GM18507 (cell line): ENCODE measurements around the gene CAMK2B.
A peak's percentile ranks its signal among the peaks of the same experiment; 100 is the strongest.

Source experiments
- DNase-seq: peaks from one replicate; pipeline ENCODE4 v3.0.0; 2011; ENCODE audit warnings: low read depth; ENCODE audit not compliant: insufficient read length; ENCODE audit errors: extremely low spot score
- FAIRE-seq: peaks from 2 replicates; lab custom pipeline; 2011; peaks lifted over from hg19 to GRCh38; lab: Jason Lieb, UNC

The CAMK2B gene

GRCh38 chr7:44313016-44313415, 12.4 kb downstream of the CAMK2B start:
- DNase-seq = no peak
- no peak for FAIRE-seq

GRCh38 chr7:44311561-44312495, 13.6 kb downstream of the CAMK2B start:
- FAIRE-seq (no peak), DNase-seq (no peak)

- no peak for FAIRE-seq
- DNase-seq = no peak
These were observed 15.1 kb downstream of the CAMK2B start for GRCh38 chr7:44310221-44310848.

GRCh38 chr7:44309271-44310091, 15.9 kb downstream of the CAMK2B start:
- no peak for DNase-seq
- no peak for FAIRE-seq

DNA sequence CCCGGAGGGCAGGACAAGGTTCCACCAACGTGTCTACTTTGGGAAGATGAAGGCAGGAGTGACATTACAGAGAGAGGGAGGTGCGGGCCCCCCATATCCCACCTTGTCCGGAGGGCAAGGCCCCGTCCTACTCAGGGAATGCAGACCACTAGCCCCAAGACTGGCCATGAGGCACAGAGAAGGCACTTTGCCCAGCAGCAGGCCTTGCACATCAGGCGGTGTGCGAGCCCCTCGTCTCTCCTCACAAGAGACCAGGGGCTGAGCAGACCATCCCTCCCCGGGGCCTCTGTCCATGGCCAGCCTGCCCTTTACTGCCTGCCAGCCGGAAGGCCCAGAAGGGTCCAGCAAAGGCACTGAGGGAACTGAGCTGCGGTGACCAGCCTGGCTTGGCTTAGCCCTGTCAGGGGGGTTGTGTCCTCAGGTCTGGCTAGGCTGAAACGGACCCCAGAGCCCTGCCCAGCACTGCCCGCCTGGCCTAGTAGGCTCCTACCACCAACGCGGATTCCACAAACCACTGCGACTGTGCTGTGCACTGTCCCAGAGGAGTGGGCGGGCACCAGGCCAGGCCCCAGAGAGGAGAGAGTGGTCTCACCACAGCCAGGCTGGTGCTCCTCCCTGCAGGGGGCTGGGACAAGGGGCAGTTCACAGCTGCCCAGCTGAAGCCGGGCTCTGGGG, 16.7 kb downstream of the CAMK2B start:
- DNase-seq = no peak
- no peak for FAIRE-seq

DNA sequence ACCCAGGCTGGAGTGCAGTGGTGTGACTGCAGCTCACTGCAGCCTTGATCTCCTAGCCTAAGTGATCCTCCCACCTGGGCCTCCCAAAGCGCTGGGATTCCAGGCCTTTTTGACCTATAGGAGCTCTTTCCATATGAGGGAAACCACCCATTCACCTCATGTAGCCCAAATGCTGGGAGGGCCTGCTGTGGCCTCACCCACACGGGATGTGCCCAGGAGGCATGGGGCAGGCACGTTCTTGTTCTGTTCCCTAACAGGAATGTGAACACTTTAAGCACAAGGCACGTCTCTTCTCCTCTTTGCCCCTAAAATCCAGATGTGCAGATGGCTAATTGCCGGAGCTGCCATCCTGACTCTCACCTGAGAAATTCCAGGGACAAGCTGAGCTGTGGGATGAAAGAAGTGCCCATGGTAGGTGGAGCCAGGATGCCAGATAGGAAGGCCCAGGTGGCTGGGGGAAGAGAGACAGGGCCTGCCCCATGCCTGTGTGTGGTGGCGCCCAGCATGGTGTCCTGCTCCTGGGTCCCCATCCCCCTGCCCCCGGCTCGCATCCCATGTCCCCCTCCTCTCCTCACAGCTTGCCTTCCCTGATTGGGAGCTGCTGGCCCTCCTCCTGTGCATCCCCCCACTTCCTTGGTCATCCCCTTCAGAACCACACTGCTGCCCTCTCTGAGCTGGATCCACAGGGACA, 17.3 kb downstream of the CAMK2B start:
- DNase-seq (no peak), FAIRE-seq (no peak)

- FAIRE-seq (no peak), DNase-seq (no peak)
These were observed 18.0 kb downstream of the CAMK2B start for GRCh38 chr7:44307301-44307900.

DNA sequence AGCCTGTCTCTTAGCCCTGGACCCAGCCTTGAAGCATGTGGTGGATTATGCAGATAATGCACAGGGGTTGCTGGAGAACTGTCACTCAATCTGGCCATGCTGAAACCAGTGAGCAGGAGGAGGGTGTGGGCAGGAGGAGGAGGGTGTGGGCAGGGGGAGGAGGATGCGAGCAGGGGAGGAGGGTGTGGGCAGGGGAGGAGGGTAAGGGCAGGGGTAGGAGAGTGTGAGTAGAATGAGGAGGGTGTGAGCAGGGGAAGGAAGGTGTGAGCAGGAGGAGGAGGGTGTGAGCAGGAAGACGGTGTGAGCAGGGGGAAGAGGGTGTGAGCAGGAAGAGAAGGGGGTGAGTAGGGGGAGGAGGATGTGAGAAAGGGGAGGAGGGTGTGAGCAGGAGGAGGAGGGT, 18.8 kb downstream of the CAMK2B start:
- DNase-seq (no peak), FAIRE-seq (no peak)

- no peak for DNase-seq
- peak; percentile 46 for FAIRE-seq
These were observed 19.6 kb downstream of the CAMK2B start for GRCh38 chr7:44305564-44306507.

- FAIRE-seq (no peak), DNase-seq (no peak)
These were observed 30.9 kb downstream of the CAMK2B start for GRCh38 chr7:44294325-44295069.

GRCh38 chr7:44293561-44294324, 31.7 kb downstream of the CAMK2B start:
- FAIRE-seq = no peak
- DNase-seq = no peak

DNA sequence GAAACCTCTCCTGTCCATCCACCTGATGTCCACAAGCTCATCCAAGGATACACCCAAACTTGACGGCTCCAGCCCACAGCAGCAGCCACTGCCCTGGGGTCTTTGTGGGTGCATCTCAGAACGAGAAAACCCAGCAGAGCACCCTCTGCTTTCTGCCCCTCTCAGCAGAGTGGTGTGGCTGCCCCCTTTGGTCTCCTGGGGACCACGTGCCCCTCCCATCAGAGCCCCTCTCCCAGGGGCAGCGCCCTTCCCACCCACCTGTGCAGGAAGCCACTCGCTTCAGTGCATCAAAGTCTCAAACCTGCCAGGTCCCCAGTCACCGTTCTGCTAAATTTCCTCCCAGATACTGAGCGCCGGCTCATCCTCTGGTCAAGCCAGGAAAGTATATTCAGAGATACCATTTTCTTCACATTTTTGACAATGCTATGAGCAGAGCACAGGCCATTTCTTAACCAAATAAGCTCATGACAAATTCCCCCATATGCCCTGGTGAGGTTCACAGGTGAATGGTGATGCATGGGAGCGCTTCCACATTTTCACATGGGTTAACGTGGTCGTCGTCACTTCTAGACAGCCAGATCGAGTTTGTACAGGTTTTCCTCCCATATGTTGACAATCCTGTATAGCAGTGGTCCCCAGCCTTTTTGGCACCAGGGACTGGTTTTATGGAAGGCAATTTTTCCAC, 32.4 kb downstream of the CAMK2B start:
- FAIRE-seq = no peak
- no peak for DNase-seq

DNA sequence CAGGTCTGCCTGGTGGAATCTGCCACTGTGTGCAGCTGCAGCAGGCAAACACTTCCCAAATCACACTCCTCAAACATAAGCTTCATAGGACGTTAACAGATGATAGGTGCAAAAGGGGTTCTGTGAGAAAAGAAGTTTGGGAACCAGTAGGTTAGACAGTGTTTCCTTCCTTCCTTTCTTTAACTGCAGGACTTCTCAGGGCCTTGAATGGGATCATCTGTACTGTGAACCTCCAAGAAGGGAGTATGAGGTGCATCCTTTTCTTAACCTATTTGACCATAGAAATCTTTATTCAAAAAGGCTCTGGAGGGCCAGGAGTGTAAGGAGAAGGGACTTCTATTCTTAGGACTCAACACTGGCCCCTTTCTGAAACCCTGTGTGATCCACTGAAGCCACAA, 33.0 kb downstream of the CAMK2B start:
- no peak for FAIRE-seq
- DNase-seq = no peak

GRCh38 chr7:44291733-44292419, 33.5 kb downstream of the CAMK2B start:
- DNase-seq (no peak), FAIRE-seq (no peak)

- FAIRE-seq (no peak), DNase-seq (no peak)
These were observed 34.2 kb downstream of the CAMK2B start for GRCh38 chr7:44291066-44291732.
